Left colon (tissue), 2 donors: ENCODE results near the gene MRPS34. TPM values are rescaled to one million over a fixed set of nuclear protein-coding genes. Genes with fewer than 3 reads are reported as not detected.

Experiments used
- ATAC-seq: fragments of 200-7000 bp; cut with Tn5 transposase; one replicate; pipeline ENCODE4 v1.9.1; 2020; ENCODE audit warnings: mild to moderate bottlenecking, moderate library complexity
- DNase-seq, 2 donors: peaks; one replicate each; pipeline ENCODE4 v3.0.0-alpha.2; 2020
- intact Hi-C, 2 donors: fragments of 100-400 bp; cut with DNase I in 1 of 2; cut with micrococcal nuclease in 1 of 2; formaldehyde crosslinking; loops; one replicate each; pipeline versions ENCODE4 v1.11.2 to v1.14.0; 2022; cut with DNase I, micrococcal nuclease
- total RNA-seq, 2 donors: library from RNA; stranded (reverse); fragmentation: NEBNext Ultra II Directional; extraction: Animal tissue kit (Norgen Biotek cat#: 25700); gene quantifications; one replicate each; pipeline ENCODE4 v1.2.1, GENCODE V29; 2021
- donor health status: DM: no; HTN: no; CAD: no.
- donor health status: DM: yes; HTN: yes; CAD: no.

Gene MRPS34
- total RNA-seq, 2 donors from 2014 or later, result 103 to 133 TPM

DNA sequence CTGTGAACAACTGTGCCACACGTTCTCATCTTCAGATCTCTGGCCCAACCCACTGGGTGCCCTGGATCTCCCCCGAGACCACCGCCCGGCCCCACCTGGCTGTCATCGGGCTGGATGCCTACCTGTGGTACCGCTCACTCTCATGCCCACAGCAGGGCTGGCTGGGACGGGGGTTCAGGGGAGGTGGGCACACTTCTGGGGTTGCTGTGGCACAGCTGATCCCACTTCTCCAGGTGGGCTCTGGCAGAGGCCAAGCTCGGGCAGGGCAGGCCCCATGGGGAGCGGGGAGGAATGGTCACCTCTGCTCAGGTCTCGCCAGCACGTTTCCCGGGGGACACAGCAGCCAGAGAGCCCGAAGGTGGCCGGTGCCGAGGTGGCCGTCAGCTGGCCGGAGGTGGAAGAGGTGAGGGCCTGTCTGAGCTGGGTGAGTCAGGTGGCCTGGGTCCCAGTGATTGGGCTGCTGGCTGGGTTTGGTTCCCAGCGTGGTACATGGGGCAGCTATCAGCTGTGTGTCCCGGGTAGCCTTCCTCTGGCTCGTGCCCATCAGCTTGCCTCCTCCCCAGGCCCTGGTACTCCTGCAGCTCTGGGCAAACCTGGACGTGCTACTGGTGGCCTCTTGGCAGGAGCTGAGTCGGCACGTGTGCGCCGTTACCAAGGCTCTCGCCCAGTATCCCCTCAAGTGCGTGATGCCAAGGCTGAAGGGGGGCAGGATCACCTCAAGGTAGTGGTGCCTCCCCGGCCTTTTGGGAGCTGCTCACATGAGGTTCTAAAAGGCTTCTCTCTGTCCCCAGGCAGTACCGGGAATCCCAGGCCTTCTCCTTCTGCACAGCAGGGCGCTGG lies 2.3 kb upstream of the MRPS34 start:
- no peak for ATAC-seq
- intact Hi-C loops, result no loop called here
- DNase-seq, result no peak

GRCh38 chr16:1774448-1774780 lies 1.5 kb upstream of the MRPS34 start:
- intact Hi-C loops, result no loop called here
- ATAC-seq (no peak), DNase-seq (no peak)

GRCh38 chr16:1773703-1774447 lies 941 bp upstream of the MRPS34 start:
- intact Hi-C loops, result no loop called here
- peak in 1 of 2 donors; percentile 47 for DNase-seq

GRCh38 chr16:1772362-1772907 lies 499 bp downstream of the MRPS34 start, which contains the start of gene EME2:
Gene EME2 (plus strand): TSS chr16:1772810. CDS start chr16:1773228, 418 bp downstream.
- ATAC-seq (peak; percentile 36), DNase-seq (peak; percentile 55 to 67)
- intact Hi-C loops, result no loop called here

More at GRCh38 chr16:1773703-1774447, 941 bp upstream of the MRPS34 start:
- ATAC-seq, result no peak

DNA sequence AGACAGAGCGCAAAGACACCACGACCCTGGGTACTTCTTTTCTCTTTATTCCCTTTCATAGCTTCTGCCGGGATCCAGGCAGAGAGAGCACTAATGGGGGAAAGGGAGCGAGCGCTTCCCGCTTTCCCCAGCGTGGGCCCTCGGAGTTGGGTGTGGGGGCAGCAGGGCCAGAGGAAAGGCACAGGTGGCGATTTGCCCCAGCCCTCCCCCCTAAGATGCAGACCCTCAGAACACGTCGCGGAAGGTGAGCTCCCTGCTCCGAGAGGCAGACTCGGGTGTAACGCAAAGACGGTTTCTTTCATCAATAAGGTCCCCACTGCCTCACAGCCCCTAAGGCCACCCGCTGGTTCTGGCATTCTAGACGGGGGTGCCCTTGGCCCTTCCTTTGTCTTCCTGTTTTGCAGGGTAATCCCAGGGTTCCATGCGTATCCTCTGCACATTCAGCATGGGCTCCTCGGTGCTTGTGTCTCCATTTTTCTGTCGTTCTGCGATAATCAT lies 1.0 kb downstream of the MRPS34 start:
- DNase-seq (no peak), ATAC-seq (no peak)
- intact Hi-C loops, result no loop called here

GRCh38 chr16:1771188-1771863 lies 1.6 kb downstream of the MRPS34 start, which contains the start of gene NME3:
Gene NME3 (minus strand): TSS chr16:1771543. CDS start chr16:1771534, 9 bp downstream.
- intact Hi-C loops, result no loop called here
- DNase-seq (peak; percentile 72 to 89), ATAC-seq (peak; percentile 47)

DNA sequence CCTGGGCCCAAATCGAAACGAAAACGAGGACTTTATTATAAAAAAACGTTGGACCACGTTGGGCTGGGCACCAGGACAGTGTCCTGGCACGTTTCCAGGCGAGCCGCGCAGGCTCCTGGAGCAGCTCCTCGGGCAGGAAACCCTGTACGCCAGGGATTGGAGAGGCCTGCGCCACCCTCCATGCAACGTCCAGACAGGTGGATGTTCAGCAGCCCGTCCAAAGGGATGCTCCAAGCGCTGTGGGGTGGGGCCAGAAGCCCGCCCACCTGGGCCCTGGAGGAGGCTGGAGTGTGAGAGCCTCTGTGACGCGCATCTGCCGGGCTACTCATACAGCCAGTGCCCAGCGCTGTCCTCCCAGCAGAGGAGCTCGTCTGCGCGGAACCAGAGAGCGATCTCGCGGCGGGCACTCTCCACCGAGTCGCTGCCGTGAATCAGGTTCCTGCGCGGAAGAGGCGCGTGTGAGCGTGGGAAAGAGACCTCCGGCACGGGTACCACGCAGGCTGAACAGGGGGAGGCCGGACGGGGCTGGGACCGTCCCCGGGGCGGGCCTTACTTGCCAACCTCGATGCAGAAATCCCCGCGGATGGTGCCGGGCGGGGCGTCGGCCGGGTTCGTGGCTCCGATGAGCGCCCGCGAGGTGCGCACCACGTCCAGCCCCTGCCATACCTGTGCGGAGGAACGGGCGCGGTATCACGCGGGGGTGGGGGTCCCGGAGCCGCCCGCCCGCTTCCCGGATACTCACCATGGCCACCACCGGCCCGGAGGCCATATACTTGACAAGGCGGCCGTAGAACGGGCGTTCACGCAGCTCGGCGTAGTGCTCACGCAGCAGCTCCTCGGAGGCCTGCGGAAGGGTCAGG lies 2.4 kb downstream of the MRPS34 start:
- peak; percentile 34 for ATAC-seq
- DNase-seq, result peak; percentile 84 to 85
- intact Hi-C loops, result no loop called here

- intact Hi-C loops, result no loop called here
- DNase-seq (peak in 1 of 2 donors; percentile 41), ATAC-seq (no peak)
Observed at GRCh38 chr16:1769402-1770300, 3.3 kb downstream of the MRPS34 start.

GRCh38 chr16:1768767-1769401 lies 4.0 kb downstream of the MRPS34 start:
- intact Hi-C loops, result no loop called here
- ATAC-seq (no peak), DNase-seq (no peak)

DNA sequence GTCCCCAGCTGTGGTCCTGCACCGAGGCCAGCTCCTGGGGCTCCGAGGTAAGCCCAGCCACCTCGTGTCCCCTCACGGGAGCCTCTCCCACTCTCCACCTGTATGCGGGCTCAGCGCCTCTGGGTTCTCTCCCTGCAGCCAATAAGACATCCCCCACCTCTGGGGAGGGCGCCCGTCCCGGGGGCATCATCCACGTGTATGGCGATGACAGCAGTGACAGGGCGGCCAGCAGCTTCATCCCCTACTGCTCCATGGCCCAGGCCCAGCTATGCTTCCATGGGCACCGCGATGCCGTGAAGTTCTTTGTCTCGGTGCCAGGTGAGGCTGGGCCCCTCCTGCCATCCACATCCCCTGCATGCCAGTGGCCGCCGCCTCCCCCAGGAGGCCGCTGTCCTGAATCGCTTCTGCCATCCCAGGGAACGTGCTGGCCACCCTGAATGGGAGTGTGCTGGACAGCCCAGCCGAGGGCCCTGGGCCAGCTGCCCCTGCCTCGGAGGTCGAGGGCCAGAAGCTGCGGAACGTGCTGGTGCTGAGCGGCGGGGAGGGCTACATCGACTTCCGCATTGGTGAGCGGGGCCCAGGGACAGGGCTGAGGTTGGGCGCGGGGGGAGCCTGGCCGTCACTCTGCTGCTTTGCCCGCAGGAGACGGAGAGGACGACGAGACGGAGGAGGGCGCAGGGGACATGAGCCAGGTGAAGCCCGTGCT lies 4.7 kb downstream of the MRPS34 start:
- DNase-seq (no peak), ATAC-seq (no peak)
- intact Hi-C loops, result no loop called here

DNA sequence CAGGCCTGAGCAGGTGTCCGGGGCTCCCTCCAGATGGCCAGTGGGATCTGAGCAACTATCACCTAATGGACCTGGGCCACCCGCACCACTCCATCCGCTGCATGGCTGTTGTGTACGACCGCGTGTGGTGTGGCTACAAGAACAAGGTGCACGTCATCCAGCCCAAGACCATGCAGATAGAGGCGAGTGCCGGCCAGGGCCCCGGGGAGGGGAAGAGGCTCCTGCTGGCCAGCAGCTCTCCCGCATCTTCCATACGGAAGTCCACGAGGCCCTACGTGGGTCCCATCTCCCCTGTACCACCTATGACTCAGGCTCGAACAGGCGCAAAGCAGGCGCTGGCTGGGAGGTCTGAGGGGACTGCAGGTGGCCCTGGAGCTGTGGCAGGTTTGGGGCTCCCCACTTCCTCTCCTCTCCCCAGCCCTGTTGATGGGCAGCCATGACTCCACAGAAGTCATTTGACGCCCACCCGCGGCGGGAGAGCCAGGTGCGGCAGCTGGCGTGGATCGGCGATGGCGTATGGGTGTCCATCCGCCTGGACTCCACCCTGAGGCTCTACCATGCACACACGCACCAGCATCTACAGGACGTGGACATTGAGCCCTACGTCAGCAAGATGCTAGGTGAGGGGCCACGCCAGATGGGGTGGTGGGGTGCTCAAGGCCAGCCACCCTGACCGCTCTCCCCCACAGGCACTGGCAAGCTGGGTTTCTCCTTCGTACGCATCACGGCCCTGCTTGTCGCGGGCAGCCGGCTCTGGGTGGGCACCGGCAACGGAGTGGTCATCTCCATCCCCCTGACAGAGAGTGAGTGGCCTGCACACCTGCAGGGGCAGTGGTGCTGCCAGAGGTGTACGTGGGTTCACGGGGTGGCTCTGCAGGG lies 5.6 kb downstream of the MRPS34 start:
- no peak for DNase-seq
- ATAC-seq, result no peak
- intact Hi-C loops, result no loop called here

DNA sequence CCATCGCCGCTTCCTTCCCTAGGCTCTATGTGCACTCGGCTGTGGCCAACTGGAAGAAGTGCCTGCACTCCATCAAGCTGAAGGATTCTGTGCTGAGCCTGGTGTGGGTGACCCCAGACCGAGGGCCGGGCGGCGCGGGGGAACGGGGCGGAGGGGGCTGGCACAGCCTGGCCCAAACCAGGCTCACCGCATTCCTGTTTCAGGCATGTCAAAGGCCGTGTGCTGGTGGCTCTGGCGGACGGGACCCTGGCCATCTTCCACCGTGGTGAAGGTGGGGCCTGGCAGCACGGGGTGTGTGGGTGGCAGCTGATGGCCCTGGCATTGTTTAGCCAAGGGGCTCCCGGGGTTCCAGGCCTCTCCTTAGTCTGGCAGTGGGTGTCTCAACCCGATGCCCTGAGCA lies 6.2 kb downstream of the MRPS34 start:
- ATAC-seq (no peak), DNase-seq (no peak)
- intact Hi-C loops, result no loop called here

GRCh38 chr16:1766231-1766630 lies 6.7 kb downstream of the MRPS34 start:
- no peak for ATAC-seq
- no peak for DNase-seq
- intact Hi-C loops, result no loop called here

GRCh38 chr16:1765826-1766225 lies 7.1 kb downstream of the MRPS34 start:
- DNase-seq (no peak), ATAC-seq (no peak)
- intact Hi-C loops, result no loop called here

DNA sequence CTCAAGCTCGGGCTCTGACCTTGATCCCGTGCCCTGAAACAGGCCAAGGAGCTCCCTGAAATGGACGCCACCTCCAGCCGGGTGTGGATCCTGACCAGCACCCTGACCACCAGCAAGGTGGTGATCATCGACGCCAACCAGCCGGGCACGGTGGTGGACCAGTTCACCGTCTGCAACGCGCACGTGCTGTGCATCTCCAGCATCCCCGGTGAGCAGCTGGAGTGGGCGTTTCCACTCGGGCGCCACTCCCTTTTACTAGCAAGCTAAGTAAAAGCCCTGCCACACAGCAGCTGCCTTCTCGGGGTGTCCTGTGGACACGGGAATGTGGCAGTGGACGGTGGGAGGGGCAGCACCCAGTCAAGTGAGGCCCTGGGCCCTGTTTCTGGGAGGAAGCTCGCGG lies 8.0 kb downstream of the MRPS34 start:
- intact Hi-C loops, result no loop called here
- ATAC-seq, result no peak
- no peak for DNase-seq
